ENCODE results near the gene RADIL. TPM values are rescaled to one million over a fixed set of nuclear protein-coding genes. Genes with fewer than 3 reads are reported as not detected.
A peak's percentile ranks its signal among the peaks of the same experiment; 100 is the strongest.

Gene RADIL
- polyA plus RNA-seq, 3 donors = not detected

- Histone ChIP-seq H3K4me1 (ENCODE audit: control insufficient read depth in 1 of 2, insufficient read depth in 2 of 2, low read length in 2 of 2) (no peaks in the 10 kb centered on the region), H3K9me3 (replicated peaks in 1 of 2; ENCODE audit: control insufficient read depth in 1 of 2, insufficient read depth in 1 of 2, low read length in 2 of 2) (no peaks in the 10 kb centered on the region), H3K79me2 (ENCODE audit: insufficient read depth, low read length) (no peaks in the 10 kb centered on the region), H3K27me3 (ENCODE audit: control insufficient read depth in 2 of 2, insufficient read depth in 2 of 2, low read length in 2 of 2) (no peaks in the 10 kb centered on the region), H3K4me3 (replicated peaks in 1 of 3; ENCODE audit: low read depth in 2 of 3, low read length in 3 of 3) (no peak overlapping the region), H4K20me1 (ENCODE audit: insufficient read depth, low read length) (no peaks in the 10 kb centered on the region), H3K9ac (ENCODE audit: insufficient read depth, low read length, poor library complexity, severe bottlenecking) (no peak overlapping the region), H3K4me2 (replicated peaks; ENCODE audit: extremely low read depth, low read length, poor library complexity, severe bottlenecking) (no peak overlapping the region), H3K36me3 (replicated peaks in 1 of 2; ENCODE audit: control insufficient read depth in 1 of 2, insufficient read depth in 2 of 2, low read length in 2 of 2) (no peaks in the 10 kb centered on the region), H2AFZ (ENCODE audit: insufficient read depth, low read depth, low read length, poor library complexity, severe bottlenecking) (no peak overlapping the region), H3K27ac (ENCODE audit: low read depth in 1 of 2, low read length in 2 of 2) (no peak overlapping the region)
- TF ChIP-seq CTCF (IDR thresholded peaks at IDR 0.05) = no peak
- Mint-ChIP-seq H3K4me1 (no peaks in the 10 kb centered on the region), H3K9me3 (peaks cover 0 to 3% (median 0%) of the 10 kb centered on the region in 7 donors), H3K4me3 (no peak overlapping the region), H3K27me3 (ENCODE audit: low read depth in 3 of 3) (peaks cover 3 to 9% (median 7%) of the 10 kb centered on the region in 3 donors), H3K36me3 (no peaks in the 10 kb centered on the region), H3K27ac (peak overlapping the region in 1 of 7 donors; percentile 55)
- no peak for DNase-seq
- intact Hi-C loops (cut with micrococcal nuclease) = no loop called here
- 92% methylated on average over 2 of the region's 9 CpGs for WGBS (ENCODE audit: insufficient coverage)
Observed at GRCh38 chr7:4822677-4823076, 60.8 kb downstream of the RADIL start.

GRCh38 chr7:4820967-4821471 lies 62.5 kb downstream of the RADIL start:
- no peak overlapping the region for H3K4me3 ChIP-seq (replicated peaks in 1 of 3; ENCODE audit: low read depth in 2 of 3, low read length in 3 of 3)
- no peaks in the 10 kb centered on the region for H3K4me1 Mint-ChIP-seq
- H3K27ac Mint-ChIP-seq = no peak overlapping the region
- H3K79me2 ChIP-seq (ENCODE audit: insufficient read depth, low read length) = no peaks in the 10 kb centered on the region
- peaks cover 3 to 10% (median 7%) of the 10 kb centered on the region in 3 donors for H3K27me3 Mint-ChIP-seq (ENCODE audit: low read depth in 3 of 3)
- peaks cover 0 to 3% (median 0%) of the 10 kb centered on the region in 7 donors for H3K9me3 Mint-ChIP-seq
- 94% methylated on average over 13 of the region's 20 CpGs for WGBS (ENCODE audit: insufficient coverage)
- H3K36me3 Mint-ChIP-seq = no peaks in the 10 kb centered on the region
- H3K27me3 ChIP-seq (ENCODE audit: control insufficient read depth in 2 of 2, insufficient read depth in 2 of 2, low read length in 2 of 2) = no peaks in the 10 kb centered on the region
- DNase-seq = no peak
- no peaks in the 10 kb centered on the region for H4K20me1 ChIP-seq (ENCODE audit: insufficient read depth, low read length)
- no peak overlapping the region for H2AFZ ChIP-seq (ENCODE audit: insufficient read depth, low read depth, low read length, poor library complexity, severe bottlenecking)
- H3K4me2 ChIP-seq (replicated peaks; ENCODE audit: extremely low read depth, low read length, poor library complexity, severe bottlenecking) = no peak overlapping the region
- no peak overlapping the region for H3K27ac ChIP-seq (ENCODE audit: low read depth in 1 of 2, low read length in 2 of 2)
- H3K9me3 ChIP-seq (replicated peaks in 1 of 2; ENCODE audit: control insufficient read depth in 1 of 2, insufficient read depth in 1 of 2, low read length in 2 of 2) = no peaks in the 10 kb centered on the region
- no peak overlapping the region for H3K9ac ChIP-seq (ENCODE audit: insufficient read depth, low read length, poor library complexity, severe bottlenecking)
- H3K36me3 ChIP-seq (replicated peaks in 1 of 2; ENCODE audit: control insufficient read depth in 1 of 2, insufficient read depth in 2 of 2, low read length in 2 of 2) = no peaks in the 10 kb centered on the region
- intact Hi-C loops (cut with micrococcal nuclease) = no loop called here
- no peaks in the 10 kb centered on the region for H3K4me1 ChIP-seq (ENCODE audit: control insufficient read depth in 1 of 2, insufficient read depth in 2 of 2, low read length in 2 of 2)
- no peak overlapping the region for H3K4me3 Mint-ChIP-seq
- no peak for TF ChIP-seq CTCF (IDR thresholded peaks at IDR 0.05)
